HG03064 (cell line): ENCODE results near the gene CD6.

ENCODE experiments used
- ATAC-seq: cut with Tn5 transposase; IDR thresholded peaks from one replicate; pipeline ENCODE4 v1.9.1; 2021; ENCODE audit warnings: low read depth; ENCODE audit not compliant: unreplicated experiment

Gene CD6

DNA sequence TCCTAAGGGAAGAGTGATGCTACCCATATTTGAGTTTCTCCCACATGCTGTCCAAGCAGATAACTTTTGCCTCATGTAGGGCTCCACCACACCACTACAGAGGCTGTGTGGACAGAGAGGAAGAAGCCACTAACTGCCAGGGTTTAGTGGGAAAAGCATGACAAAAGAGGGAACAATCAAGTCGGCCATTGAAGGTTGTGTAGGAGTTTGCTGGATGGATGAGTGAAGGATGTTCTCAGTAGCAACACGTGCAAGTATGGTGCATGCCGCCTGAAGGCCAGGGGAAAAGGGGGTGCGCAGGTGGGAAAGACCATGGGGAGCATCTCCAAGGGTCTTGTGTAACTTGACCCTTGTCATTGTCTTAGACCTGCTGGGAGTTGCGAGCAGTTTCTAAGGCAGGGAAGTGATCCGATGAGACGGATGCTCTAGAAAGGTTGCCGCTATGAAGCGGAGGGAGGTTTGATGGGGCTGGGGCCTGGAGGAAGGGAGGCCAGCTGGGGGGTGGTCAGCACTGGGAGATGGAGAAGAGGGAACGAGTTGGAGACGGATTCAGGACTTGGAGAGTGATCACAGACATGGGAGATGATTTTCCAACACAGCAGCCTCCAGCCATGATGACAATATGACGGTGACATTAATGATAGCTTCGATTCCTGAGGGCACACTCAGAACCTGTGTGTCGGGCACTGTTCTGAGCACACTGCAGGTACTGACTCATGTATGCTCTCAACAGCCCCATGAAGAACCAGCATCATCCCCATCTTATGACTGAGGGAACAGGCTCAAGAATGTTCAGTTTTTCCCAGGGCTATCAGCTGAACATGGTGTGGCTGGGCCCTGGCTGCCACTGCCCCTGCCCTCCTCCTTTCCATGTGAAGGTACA lies 53.7 kb downstream of the CD6 start:
- ATAC-seq: no peak

DNA sequence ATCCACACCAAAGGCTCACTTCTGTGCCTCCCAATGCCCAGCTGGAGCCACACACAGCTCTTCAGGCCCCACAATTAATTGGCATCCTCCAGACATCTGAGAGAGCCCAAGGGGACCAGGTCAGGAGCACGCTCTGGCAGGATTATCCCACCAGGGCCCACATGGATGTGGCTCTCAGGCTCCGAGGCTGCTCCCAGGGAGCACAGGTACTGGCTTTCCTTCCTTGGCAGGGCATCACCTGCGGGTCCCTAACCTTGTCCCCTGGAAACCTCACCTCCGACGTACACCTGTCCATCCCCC lies 54.3 kb downstream of the CD6 start:
- ATAC-seq: no peak

GRCh38 chr11:61026121-61027031 lies 54.9 kb downstream of the CD6 start:
- ATAC-seq: no peak

DNA sequence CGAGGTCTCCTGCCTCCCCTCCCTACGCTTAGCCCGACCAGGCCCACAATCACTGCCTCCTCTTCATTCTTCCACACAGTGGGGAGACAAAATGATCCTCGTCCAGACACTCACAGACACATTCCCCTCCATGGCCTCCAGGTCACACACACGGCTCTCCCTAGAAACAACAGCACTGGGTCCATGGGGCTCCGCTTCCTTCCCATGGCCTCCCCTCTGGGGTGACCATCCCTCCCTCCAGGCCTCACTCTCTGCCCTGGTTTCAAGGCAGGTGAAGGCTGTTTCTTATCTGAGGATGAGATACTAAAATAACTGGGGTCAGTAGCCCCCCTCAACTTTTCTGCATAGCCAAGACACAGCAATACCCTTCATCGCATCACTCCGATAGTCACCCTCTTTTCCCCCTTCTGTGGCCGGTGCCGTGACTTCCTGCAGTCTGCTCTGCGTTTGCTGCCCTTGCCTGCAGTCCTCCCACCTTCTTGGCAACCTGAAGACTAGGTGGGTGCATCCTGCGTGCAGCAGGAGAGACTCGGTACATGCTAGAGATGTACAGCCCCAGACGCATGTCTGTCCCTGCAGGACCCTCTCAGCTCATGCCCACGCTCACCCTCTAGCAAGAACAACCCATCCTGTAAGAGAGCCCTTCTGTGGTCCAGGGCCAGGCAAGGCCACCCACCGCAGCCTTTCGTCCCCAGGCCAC lies 55.8 kb downstream of the CD6 start:
- no peak for ATAC-seq

DNA sequence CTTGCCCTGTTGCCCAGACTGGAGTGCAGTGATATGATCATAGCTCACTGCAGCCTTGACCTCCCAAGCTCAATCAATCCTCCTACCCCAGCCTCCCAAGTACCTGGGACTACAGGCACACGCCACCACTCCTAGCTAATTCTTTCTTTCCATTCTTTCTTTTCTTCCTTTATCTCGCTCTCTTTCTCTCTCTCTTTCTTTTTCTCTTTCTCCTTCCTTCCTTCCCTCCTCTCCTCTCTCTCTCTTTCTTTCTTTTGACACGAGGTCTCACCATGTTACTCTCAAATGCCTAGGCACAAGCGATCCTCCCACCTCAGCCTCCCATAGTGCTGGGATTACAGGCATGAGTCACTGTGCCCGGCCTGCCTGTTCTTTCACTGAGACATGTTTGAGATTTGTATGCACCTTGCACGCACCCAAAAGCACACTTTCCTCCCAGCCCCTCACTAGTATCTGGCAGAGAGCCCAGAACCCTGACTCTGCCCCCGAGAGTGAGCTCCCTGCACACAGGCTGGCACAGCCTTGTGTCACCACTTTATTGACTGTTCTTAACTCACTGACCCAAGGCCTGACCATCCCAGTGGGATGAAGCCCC lies 56.8 kb downstream of the CD6 start:
- ATAC-seq: peak; percentile 71

DNA sequence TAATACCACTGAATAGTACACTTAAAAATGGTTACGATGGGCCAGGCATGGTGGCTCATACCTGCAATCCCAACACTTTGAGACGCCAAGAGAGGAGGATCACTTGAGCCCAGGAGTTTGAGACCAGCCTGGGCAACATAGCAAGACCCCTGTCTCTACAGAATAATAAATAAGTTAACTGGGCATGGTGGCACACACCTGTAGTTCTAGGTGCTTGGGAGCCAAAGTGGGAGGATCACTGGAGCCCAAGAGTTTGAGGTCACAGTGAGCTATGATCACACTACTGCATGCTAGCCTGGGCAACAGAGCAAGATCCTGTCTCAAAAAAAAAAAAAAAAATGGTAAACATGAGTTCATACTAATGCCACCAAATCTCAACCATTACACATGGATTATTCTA lies 61.3 kb downstream of the CD6 start:
- no peak for ATAC-seq

DNA sequence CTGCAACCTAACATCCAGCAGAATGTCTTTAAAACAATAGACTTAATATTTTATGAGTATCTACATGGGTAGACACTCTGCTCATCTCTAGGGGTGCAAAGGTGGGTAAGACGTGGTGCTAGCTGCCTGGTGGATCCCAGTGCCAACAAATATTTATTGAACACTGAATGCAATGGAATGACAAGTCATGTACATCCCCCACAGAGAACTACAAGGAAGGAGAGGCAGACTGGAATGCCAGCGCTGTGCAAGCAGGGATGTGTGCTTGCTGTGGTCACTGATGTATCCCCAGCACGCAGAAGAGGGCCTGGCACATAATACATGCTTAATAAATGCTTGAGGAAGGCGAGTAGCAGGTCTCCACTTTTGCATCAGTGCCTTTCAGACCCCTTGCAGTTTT lies 61.9 kb downstream of the CD6 start:
- no peak for ATAC-seq

DNA sequence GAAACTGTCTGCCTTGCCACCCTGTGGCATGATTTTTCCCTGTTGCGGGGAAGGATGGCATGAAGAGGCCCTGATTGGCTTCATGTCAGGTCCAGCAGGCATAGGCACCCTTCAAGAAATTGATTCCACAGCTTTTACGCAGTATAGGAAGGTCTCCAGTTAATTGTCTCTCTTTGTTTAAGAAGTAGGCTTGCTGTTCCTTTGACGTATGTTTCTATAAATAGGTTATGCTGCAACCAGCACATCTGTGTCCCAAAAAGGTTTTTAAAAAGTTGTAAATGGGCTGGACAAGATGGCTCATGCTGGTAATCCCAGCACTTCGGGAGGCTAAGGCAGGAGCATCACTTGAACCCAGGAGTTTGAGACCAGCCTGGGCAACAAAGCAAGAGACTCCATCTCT lies 62.6 kb downstream of the CD6 start:
- no peak for ATAC-seq

DNA sequence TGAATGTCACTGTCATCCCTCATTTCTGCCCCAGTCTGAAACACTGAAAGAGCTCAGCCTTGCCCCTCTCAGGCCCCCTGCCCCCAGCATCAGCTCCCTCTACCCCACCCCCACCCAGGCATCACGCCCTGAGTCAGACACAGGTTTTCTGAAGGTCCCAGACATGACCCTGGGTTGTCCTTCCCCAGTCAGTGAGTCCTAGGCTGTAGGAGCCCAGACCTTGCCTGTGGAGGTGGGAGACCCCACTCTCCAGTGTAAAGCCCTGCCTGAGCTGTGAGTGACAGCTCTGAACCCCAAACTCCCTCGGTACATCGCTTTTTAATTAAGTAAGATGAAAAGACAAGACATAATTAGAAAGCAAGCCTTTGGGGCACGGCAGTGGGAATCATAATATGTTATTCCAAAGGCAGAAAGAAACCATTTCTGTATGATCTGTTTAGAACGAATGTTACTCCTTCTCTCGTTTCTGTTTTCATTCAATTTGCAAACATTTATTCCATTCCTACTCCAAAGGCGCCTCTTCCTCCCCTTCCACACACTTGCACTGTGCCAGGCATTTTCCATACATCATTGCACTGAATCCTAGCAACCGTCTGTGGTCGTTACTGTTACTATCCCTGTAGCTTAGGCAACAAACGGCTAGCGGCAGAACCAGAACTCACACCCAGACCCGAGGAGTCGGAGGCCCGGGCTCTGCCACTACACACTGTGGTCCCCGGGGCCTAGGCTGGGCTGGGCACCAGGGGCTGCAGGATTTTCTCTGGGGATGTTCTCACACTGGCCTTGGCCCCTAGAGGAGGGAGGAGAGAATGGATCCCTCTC lies 63.4 kb downstream of the CD6 start:
- ATAC-seq: no peak

DNA sequence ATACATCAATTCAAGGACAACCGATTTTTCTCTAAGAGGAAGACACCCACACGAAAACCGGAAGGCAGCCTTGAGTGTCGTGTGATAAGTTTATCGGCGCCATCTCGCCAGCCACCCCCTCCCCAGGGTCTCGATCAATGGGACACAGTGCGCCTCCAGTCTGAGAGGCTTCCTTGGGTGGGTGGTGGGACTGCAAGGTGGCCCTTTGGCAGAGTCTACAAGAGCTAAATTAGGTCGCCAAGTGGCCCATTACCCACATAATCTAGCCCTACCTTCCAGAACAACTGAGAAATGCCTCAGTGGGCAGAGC lies 64.0 kb downstream of the CD6 start:
- no peak for ATAC-seq

DNA sequence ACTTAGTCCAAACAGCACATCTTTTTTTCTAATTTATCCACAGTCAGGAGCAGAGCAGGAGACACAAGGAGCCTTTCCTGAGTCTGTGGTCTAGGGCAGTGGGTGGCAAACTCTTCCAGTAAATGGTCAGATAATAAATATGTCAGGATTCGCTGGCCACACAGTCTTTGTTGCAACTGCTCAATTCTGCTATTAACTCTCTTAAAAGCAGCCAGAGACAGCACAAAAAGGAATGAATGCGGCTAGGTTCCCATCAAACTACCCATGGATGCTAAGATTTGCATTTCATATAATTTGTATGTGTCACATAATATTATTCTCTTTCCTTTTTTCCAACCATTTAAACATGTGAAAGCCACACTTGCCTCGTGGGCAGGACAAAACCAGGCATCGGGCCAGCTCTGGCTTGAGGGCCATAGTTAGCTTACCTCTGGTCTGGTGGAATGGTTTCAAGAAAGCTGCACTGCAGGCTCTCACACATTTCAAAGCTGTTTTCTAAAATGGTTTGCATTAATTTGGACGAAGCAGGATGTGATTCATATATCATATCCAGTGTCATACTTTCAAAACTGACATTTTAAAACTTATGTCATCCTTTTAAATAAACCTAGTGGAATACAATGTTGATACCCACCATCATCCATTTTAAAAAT lies 66.1 kb downstream of the CD6 start:
- ATAC-seq: no peak

GRCh38 chr11:61039916-61040315 lies 68.4 kb downstream of the CD6 start:
- no peak for ATAC-seq

GRCh38 chr11:61041755-61042518 lies 70.5 kb downstream of the CD6 start:
- ATAC-seq: peak; percentile 85

DNA sequence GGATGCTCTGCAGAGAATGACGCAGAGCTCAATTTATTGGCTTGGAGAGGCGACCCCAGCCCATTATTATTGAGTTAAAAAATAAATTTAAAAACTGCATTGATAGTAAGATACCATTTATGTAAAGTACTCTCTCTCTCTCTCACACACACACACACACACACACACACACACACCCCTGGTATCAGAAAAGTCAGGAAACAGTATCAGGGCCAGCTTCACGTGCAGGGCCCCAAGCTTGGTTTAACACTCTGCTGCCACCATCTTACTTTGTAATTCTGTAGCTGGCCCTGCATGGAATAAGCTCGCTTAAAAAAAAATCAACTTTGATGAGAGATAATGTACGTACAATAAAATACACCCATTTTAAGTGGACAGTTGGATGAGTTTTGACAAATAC lies 71.1 kb downstream of the CD6 start:
- ATAC-seq: no peak

DNA sequence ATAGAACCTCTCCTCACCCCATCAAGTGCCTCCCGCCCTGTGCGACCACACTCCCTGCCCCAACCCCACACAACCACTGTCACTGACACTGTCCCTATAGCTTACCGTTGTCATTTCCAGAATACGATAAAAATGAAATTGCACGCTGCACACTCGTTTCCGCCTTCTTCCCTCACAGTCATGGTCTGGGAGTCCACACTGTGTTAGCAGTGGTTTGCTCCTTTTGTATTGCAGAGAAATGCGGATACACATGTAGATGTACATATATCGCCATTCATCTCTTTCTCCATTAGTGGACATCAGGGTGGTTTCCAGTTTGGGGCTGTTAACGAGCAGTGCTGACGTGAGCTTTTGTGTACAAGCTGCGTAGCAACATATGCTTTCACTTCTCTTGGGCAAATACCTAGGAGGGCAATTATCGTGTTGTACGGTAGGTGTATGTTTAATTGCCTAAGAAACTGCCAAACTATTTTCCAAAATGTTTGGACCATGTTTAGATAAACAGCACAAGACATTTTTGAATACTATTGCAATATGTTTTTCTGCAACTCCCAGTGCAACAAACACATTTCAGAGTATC lies 71.6 kb downstream of the CD6 start:
- no peak for ATAC-seq

DNA sequence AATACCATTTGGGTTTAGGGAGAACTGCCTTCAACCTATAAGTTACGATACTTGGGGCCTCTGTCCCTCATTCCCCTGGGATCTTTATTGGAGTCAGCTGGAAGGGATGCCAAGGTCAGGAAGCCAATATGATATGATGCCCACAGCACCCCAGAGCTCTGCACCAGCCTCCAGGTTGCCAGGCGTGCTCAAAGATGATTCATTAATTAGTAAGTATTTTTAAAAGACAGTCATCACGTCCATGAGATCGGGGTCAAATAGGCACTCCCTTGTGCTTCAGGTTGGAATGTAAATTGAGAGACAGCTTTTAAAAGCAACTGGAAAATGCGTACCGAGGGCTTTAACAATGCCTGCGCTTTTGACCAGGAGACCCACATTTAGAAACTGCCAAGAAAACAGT lies 73.8 kb downstream of the CD6 start:
- no peak for ATAC-seq

DNA sequence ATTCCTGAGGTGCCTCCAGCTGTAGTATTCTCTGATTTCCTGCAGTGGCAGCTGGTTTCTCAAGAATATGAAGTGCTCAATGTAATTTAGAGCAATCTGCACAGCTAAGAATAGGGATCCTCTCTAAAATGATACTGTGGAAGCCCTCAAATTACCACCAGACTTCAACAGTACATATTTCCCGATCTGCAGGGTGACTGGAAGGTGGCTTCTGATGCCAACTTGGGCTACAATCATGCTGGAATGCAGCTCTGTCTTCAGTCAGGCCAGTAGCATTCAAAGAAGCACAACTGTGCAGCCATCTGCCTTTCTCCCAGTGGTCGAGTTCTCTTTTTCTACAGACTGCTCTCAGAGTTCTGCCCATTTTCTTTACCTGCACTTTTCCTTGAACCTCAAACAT lies 75.4 kb downstream of the CD6 start:
- no peak for ATAC-seq

DNA sequence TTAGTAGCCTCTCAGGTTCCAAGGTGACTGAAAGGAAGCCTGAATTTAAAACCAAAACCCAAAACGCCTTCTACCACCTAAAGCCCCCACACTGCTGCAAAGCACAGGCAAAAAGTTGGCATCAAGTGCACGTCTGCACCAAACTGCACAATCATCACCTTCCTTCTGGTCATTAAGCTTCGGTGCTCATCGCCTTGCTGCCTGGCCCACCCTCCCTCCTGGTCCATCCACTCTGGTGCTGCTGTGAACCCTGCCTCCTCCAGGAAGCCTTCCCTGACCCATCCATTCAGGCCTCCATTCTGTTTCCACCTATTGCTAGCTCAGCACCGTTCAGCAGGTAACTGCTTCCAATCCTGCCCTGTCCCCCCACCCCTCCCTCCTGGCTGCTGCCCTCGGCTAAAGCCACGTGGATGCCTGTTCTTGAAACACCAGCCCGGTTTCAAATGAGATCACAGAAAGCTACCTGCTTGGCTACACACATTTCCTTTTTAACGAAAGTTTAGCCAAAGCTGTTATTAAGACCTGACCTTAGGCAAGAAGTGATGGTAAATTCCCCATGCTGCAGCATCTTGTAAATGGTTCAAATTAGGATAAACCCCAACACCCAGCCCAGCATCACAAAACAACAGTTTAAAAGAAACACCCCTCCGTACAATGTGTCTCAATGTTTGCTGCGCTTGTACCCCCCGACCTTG lies 77.0 kb downstream of the CD6 start:
- no peak for ATAC-seq
